DMS153 (cell line): Measurements from ENCODE around the gene GALR1.
"Not testable (repeated sequence)": the region's sequence is repeated elsewhere in the genome, so short reads cannot be mapped to it uniquely, and the experiment has no call there.

Experiments
- DNase-seq: peaks from one replicate; lab custom pipeline; 2025; lab: John Stamatoyannopoulos, UW

Gene GALR1

GRCh38 chr18:77250926-77251729, 1.5 kb downstream of the GALR1 start:
- DNase-seq = no peak

- DNase-seq = no peak
Observed at GRCh38 chr18:77251730-77252050, 2.0 kb downstream of the GALR1 start.

- peak; percentile 32 for DNase-seq
Observed at GRCh38 chr18:77254711-77255405, 5.2 kb downstream of the GALR1 start.

GRCh38 chr18:77255426-77256105, 5.9 kb downstream of the GALR1 start:
- DNase-seq = no peak

- peak; percentile 49 for DNase-seq
Observed at GRCh38 chr18:77262643-77263465, 13.2 kb downstream of the GALR1 start.

- DNase-seq = no peak
Observed at GRCh38 chr18:77263466-77263763, 13.8 kb downstream of the GALR1 start.

- no peak for DNase-seq
Observed at GRCh38 chr18:77267969-77268368, 18.3 kb downstream of the GALR1 start.

- no peak for DNase-seq
Observed at GRCh38 chr18:77268456-77268855, 18.8 kb downstream of the GALR1 start.

GRCh38 chr18:77271576-77272481, 22.2 kb downstream of the GALR1 start:
- DNase-seq = no peak

- not testable (repeated sequence) for DNase-seq
Observed at GRCh38 chr18:77290841-77291240, 41.2 kb downstream of the GALR1 start.

- no peak for DNase-seq
Observed at GRCh38 chr18:77298172-77298571, 48.5 kb downstream of the GALR1 start.

GRCh38 chr18:77299706-77300105, 50.1 kb downstream of the GALR1 start:
- no peak for DNase-seq

- no peak for DNase-seq
Observed at GRCh38 chr18:77300579-77300978, 50.9 kb downstream of the GALR1 start.

GRCh38 chr18:77304268-77304667, 54.6 kb downstream of the GALR1 start:
- no peak for DNase-seq

GRCh38 chr18:77305676-77306075, 56.0 kb downstream of the GALR1 start:
- no peak for DNase-seq

- no peak for DNase-seq
Observed at GRCh38 chr18:77308216-77308615, 58.6 kb downstream of the GALR1 start.

- no peak for DNase-seq
Observed at GRCh38 chr18:77314511-77314910, 64.9 kb downstream of the GALR1 start.

GRCh38 chr18:77314952-77315351, 65.3 kb downstream of the GALR1 start:
- no peak for DNase-seq

GRCh38 chr18:77316008-77316407, 66.4 kb downstream of the GALR1 start:
- no peak for DNase-seq

- no peak for DNase-seq
Observed at GRCh38 chr18:77316641-77317040, 67.0 kb downstream of the GALR1 start.

GRCh38 chr18:77320971-77321559, 71.4 kb downstream of the GALR1 start:
- peak; percentile 68 for DNase-seq
